ENCODE data around the gene ZNF468. TPM values are rescaled to one million over a fixed set of nuclear protein-coding genes. Genes with fewer than 3 reads are reported as not detected.
"Not testable (repeated sequence)": the region's sequence is repeated elsewhere in the genome, so short reads cannot be mapped to it uniquely, and the experiment has no call there.

ZNF468 gene
- total RNA-seq (10 to 100 TPM in 1 of 4 donors, 1 to 10 TPM in 3; 7.3 to 10.7 (median 8.7) TPM), polyA plus RNA-seq (6.9 TPM)
- long read RNA-seq, donor 1, full-length matches to known transcripts: 11 of 12 reads
- long read RNA-seq, donor 1, partial matches to known transcripts: 0 of 12 reads
- long read RNA-seq, donor 1, other reads (novel, unspliced or antisense): 1 of 12 reads
- long read RNA-seq, donor 2, full-length matches to known transcripts: 2 of 2 reads
- long read RNA-seq, donor 2, partial matches to known transcripts: 0 of 2 reads
- long read RNA-seq, donor 2, other reads (novel, unspliced or antisense): 0 of 2 reads
- long read RNA-seq, donor 3, full-length matches to known transcripts: 20 of 29 reads
- long read RNA-seq, donor 3, partial matches to known transcripts: 1 of 29 reads
- long read RNA-seq, donor 3, other reads (novel, unspliced or antisense): 8 of 29 reads
- long read RNA-seq, donor 4, full-length matches to known transcripts: 1 of 1 reads
- long read RNA-seq, donor 4, partial matches to known transcripts: 0 of 1 reads
- long read RNA-seq, donor 4, other reads (novel, unspliced or antisense): 0 of 1 reads

DNA sequence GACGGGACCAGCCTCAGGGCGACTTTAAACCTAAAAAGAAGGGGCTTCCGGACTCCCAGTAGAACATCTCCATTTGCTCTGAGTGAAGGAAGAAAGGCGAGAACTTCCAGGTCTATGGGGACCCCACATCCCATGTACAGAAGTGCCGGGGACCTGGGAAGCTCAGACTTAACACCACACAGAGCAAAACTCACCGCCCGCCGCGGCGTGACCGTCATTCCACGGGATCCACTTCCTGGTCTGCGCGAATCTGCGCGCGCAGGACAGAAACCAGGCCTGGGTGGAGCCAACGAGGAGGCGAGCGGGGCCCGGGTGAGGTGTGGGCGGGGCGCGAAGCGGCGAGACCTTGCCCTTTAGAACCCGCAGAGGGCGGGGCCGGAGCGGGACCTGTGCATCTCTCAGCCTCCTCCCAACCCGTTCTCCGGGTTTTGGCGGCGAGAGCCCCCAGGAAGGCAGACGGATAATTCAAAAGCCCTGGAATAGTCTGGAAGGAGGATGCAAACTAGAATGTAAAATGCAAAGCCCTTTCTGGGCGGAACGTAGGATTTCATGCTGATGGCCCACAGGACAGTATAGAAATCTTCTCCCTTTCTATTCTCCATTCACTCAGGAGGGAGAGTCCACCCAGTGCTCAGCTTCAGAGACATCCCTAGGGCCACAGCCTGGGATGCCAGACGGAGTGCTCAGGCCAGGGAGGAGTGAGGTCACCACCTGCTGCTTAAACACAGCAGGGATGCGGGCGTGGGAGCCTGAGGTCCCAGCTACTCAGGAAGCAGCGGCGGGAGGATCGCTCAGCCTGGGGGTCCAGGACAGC, at the start of gene ZNF468:
Gene ZNF468, minus strand, starts transcription at position 242 of the 814 bp plus-strand sequence. CDS start 3,347 bp downstream, outside the sequence.
- intact Hi-C loops (cut with DNase I); H3K9me3 ChIP-seq (ENCODE audit: control insufficient read depth, low read length); H3K27me3 ChIP-seq (ENCODE audit: control insufficient read depth, insufficient read depth); H3K4me1 ChIP-seq (ENCODE audit: control insufficient read depth, insufficient read depth, low read length): not testable (repeated sequence)
- DNase-seq (peak; percentile 77 to 90 (median 87)), ATAC-seq (peak; percentile 100)
- WGBS: 2% methylated on average over 41 of the region's 43 CpGs
- H3K4me3 ChIP-seq (ENCODE audit: low read length): peak within 1 kb of the TSS; percentile 88
- H3K27ac ChIP-seq (ENCODE audit: low read length): peak within 1 kb of the TSS; percentile 38

DNA sequence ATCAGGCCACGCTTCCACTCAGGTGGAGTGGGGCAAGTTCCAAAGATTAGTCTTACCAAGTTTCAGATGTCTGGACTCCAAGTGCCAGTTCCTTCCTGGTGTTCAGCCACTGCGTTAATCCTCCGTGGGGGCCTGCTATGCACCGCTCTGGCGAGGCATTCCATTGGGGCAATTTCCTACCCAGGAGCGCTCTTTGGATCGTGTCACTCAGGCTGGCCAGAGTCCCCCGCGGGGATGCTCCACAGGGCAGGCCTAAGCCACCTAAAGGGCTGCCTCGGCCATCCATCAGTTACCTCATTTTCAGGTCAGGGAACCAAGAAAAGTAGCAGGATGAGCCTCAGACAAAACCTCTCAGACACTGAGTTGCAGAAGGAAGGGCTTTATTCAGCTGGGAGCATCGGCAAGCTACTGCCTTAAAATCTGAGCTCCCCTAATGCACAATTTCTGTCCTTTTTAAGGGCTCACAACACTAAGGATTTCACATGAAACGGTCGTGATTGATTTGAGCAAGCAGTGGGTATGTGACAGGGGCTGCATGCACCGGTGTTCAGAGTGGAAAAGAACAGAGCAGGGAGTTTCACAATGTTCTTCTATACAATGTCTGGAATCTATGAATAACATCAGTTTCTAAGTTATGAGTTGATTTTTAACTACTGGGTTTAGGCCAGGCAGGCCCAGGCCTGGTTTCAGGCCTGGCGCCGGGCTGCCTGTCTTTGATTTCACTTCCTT, 46.8 kb upstream of the ZNF468 start:
- 93% methylated on average over 16 of the region's 16 CpGs for WGBS
- intact Hi-C loops (cut with DNase I); H3K4me1 ChIP-seq (ENCODE audit: control insufficient read depth, insufficient read depth, low read length); H3K9me3 ChIP-seq (ENCODE audit: control insufficient read depth, low read length); H3K4me3 ChIP-seq (ENCODE audit: low read length); H3K27ac ChIP-seq (ENCODE audit: low read length); H3K27me3 ChIP-seq (ENCODE audit: control insufficient read depth, insufficient read depth); ATAC-seq; DNase-seq: not testable (repeated sequence)

GRCh38 chr19:52901842-52902241, 44.4 kb upstream of the ZNF468 start:
- intact Hi-C loops (cut with DNase I): no loop called here
- DNase-seq (no peak), ATAC-seq (no peak)
- H3K4me3 ChIP-seq (ENCODE audit: low read length): no peak overlapping the region
- 68% methylated on average over 3 of the region's 3 CpGs for WGBS
- no peak overlapping the region for H3K27ac ChIP-seq (ENCODE audit: low read length)
- no peaks in the 10 kb centered on the region for H3K9me3 ChIP-seq (ENCODE audit: control insufficient read depth, low read length)
- no peaks in the 10 kb centered on the region for H3K4me1 ChIP-seq (ENCODE audit: control insufficient read depth, insufficient read depth, low read length)
- H3K27me3 ChIP-seq (ENCODE audit: control insufficient read depth, insufficient read depth): no peaks in the 10 kb centered on the region

- DNase-seq; H3K4me1 ChIP-seq (ENCODE audit: control insufficient read depth, insufficient read depth, low read length); intact Hi-C loops (cut with DNase I); ATAC-seq; H3K27me3 ChIP-seq (ENCODE audit: control insufficient read depth, insufficient read depth); H3K4me3 ChIP-seq (ENCODE audit: low read length); H3K9me3 ChIP-seq (ENCODE audit: control insufficient read depth, low read length); H3K27ac ChIP-seq (ENCODE audit: low read length): not testable (repeated sequence)
- WGBS: 97% methylated on average over 10 of the region's 10 CpGs
These were observed 41.2 kb upstream of the ZNF468 start for GRCh38 chr19:52898596-52898995.

- WGBS: 76% methylated on average over 15 of the region's 15 CpGs
- peak; percentile 38 to 65 (median 57) for DNase-seq
- peak in 1 of 2 donors; percentile 63 for ATAC-seq
- intact Hi-C loops (cut with DNase I): no loop called here
- no peaks in the 10 kb centered on the region for H3K9me3 ChIP-seq (ENCODE audit: control insufficient read depth, low read length)
- no peak overlapping the region for H3K27ac ChIP-seq (ENCODE audit: low read length)
- no peaks in the 10 kb centered on the region for H3K4me1 ChIP-seq (ENCODE audit: control insufficient read depth, insufficient read depth, low read length)
- no peaks in the 10 kb centered on the region for H3K27me3 ChIP-seq (ENCODE audit: control insufficient read depth, insufficient read depth)
- peak overlapping the region; percentile 80 for H3K4me3 ChIP-seq (ENCODE audit: low read length)
These were observed 40.7 kb upstream of the ZNF468 start for GRCh38 chr19:52898101-52898500.

DNA sequence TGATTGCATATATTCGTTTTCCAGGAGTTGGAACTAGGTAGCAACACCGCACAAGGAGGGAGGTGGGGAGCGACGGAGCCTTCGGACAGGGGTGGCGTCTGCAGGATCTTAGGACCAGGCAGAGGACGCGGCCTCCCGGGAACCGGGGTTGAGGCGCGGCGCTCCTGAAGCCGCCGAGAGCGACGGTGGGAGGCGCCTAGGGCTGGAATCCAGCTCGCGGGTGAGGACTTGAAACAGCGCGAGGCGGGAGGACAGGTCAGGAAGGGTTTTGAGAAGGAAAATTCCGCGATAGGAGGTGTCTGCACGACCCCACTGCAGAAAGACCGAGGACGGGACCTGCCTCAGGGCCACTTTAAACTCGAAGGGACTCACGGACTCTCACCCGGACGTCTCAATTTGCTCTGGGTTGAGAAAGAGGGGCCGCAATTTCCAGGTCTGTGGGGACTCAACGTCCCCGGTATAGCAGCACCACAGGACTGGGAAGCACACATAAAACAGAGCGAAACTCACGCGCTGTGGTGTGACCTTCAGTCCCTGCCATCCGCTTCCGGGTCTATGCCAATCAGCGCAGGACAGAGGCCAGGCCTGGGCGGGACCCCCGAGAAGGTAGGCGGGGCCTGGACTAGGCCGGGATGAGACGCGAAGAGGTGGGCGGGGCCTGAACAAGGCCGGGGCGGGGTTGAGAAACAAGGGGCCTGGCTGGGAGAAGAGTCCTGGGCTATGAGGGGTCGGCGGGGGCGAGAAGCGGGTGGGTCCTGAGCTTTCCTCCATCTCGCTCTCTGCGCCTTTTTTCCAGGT, 39.9 kb upstream of the ZNF468 start, which contains the start of gene ZNF320:
Gene ZNF320, minus strand, starts transcription at position 498 of the 798 bp plus-strand sequence. CDS start 7,380 bp downstream, outside the sequence.
- intact Hi-C loops (cut with DNase I): no loop called here
- whole genome bisulfite sequencing: under 1% methylated on average over 56 of the region's 56 CpGs
- Histone ChIP-seq H3K9me3 (ENCODE audit: control insufficient read depth, low read length) (no peaks in the 10 kb centered on the region), H3K27ac (ENCODE audit: low read length) (peak within 1 kb of the TSS; percentile 76), H3K4me1 (ENCODE audit: control insufficient read depth, insufficient read depth, low read length) (no peaks in the 10 kb centered on the region), H3K27me3 (ENCODE audit: control insufficient read depth, insufficient read depth) (no peaks in the 10 kb centered on the region), H3K4me3 (ENCODE audit: low read length) (peak within 1 kb of the TSS; percentile 80)
- DNase-seq: peak; percentile 97 to 99 (median 99)
- ATAC-seq: peak; percentile 100

GRCh38 chr19:52896431-52897137, 39.2 kb upstream of the ZNF468 start:
- WGBS: 41% methylated on average over 24 of the region's 24 CpGs
- ATAC-seq: peak; percentile 55 to 70
- Histone ChIP-seq H3K4me1 (ENCODE audit: control insufficient read depth, insufficient read depth, low read length) (no peaks in the 10 kb centered on the region), H3K27me3 (ENCODE audit: control insufficient read depth, insufficient read depth) (no peaks in the 10 kb centered on the region), H3K9me3 (ENCODE audit: control insufficient read depth, low read length) (no peaks in the 10 kb centered on the region), H3K27ac (ENCODE audit: low read length) (peak overlapping the region; percentile 76), H3K4me3 (ENCODE audit: low read length) (peak overlapping the region; percentile 80)
- intact Hi-C loops (cut with DNase I): no loop called here
- peak; percentile 45 to 61 (median 57) for DNase-seq

- Histone ChIP-seq H3K9me3 (ENCODE audit: control insufficient read depth, low read length) (no peaks in the 10 kb centered on the region), H3K4me1 (ENCODE audit: control insufficient read depth, insufficient read depth, low read length) (no peaks in the 10 kb centered on the region), H3K27me3 (ENCODE audit: control insufficient read depth, insufficient read depth) (no peaks in the 10 kb centered on the region), H3K4me3 (ENCODE audit: low read length) (no peak overlapping the region), H3K27ac (ENCODE audit: low read length) (no peak overlapping the region)
- DNase-seq: no peak
- intact Hi-C loops (cut with DNase I): no loop called here
- no peak for ATAC-seq
- WGBS: 46% methylated on average over 4 of the region's 4 CpGs
These were observed 33.9 kb upstream of the ZNF468 start for GRCh38 chr19:52891336-52891735.

- 96% methylated on average over 4 of the region's 4 CpGs for WGBS
- intact Hi-C loops (cut with DNase I): no loop called here
These were observed 32.5 kb upstream of the ZNF468 start for GRCh38 chr19:52889931-52890330.

More at GRCh38 chr19:52889931-52890330, 32.5 kb upstream of the ZNF468 start:
- Histone ChIP-seq H3K27ac (ENCODE audit: low read length) (no peak overlapping the region), H3K4me1 (ENCODE audit: control insufficient read depth, insufficient read depth, low read length) (no peaks in the 10 kb centered on the region), H3K4me3 (ENCODE audit: low read length) (no peak overlapping the region), H3K27me3 (ENCODE audit: control insufficient read depth, insufficient read depth) (no peaks in the 10 kb centered on the region), H3K9me3 (ENCODE audit: control insufficient read depth, low read length) (no peaks in the 10 kb centered on the region)
- DNase-seq (no peak), ATAC-seq (no peak)
